ENCODE measurements around the gene FSTL5.

Gene FSTL5

DNA sequence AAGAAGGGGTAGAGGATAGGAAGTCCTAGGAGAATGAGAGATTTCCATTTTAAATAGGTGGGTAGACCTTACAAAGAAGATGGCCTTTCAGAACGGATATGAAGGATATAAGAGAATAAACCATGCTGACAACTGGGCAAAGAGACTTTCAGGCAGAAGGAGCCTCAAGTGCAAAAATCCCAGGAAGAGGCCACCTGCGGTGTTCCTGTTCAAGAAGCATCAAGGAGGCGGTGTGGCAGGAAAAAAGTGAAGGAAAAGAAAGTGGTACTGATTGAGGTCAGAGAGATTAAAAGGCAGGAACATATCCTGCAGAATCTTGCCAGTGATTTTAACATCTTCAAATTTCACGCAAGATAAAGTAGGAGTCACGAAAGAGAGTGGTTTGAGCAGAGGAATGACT is 172.0 kb downstream of the FSTL5 start (continued):
- TF ChIP-seq CSRNP3 (CRISPR knock-in tag; IDR thresholded peaks at IDR 0.05) (no peak), OSR1 (CRISPR knock-in tag; IDR thresholded peaks at IDR 0.05) (no peak), BACH2 (CRISPR knock-in tag; IDR thresholded peaks at IDR 0.05; ENCODE audit: borderline replicate concordance) (no peak), TOX (CRISPR knock-in tag; IDR thresholded peaks at IDR 0.05; ENCODE audit: borderline replicate concordance) (no peak)

GRCh38 chr4:161990721-161991120 is 173.1 kb downstream of the FSTL5 start:
- TF ChIP-seq ZFP30 (CRISPR knock-in tag; IDR thresholded peaks at IDR 0.05) (no peak), OSR1 (CRISPR knock-in tag; IDR thresholded peaks at IDR 0.05) (no peak), ARNTL (CRISPR knock-in tag; IDR thresholded peaks at IDR 0.05; ENCODE audit: borderline replicate concordance, low read depth) (no peak), TOX (CRISPR knock-in tag; IDR thresholded peaks at IDR 0.05; ENCODE audit: borderline replicate concordance) (no peak), ZNF8 (CRISPR knock-in tag; IDR thresholded peaks at IDR 0.05) (no peak), PPARA (CRISPR knock-in tag; IDR thresholded peaks at IDR 0.05; ENCODE audit: borderline replicate concordance) (no peak), RARB (CRISPR knock-in tag; IDR thresholded peaks at IDR 0.05) (no peak), CSRNP3 (CRISPR knock-in tag; IDR thresholded peaks at IDR 0.05) (no peak), ZNF70 (CRISPR knock-in tag; IDR thresholded peaks at IDR 0.05) (no peak)
- TF ChIP-seq, protein P1, sequence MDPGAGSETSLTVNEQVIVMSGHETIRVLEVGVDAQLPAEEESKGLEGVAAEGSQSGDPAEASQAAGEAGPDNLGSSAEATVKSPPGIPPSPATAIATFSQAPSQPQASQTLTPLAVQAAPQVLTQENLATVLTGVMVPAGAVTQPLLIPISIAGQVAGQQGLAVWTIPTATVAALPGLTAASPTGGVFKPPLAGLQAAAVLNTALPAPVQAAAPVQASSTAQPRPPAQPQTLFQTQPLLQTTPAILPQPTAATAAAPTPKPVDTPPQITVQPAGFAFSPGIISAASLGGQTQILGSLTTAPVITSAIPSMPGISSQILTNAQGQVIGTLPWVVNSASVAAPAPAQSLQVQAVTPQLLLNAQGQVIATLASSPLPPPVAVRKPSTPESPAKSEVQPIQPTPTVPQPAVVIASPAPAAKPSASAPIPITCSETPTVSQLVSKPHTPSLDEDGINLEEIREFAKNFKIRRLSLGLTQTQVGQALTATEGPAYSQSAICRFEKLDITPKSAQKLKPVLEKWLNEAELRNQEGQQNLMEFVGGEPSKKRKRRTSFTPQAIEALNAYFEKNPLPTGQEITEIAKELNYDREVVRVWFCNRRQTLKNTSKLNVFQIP (CRISPR knock-in tag; IDR thresholded peaks at IDR 0.05; ENCODE audit: borderline replicate concordance, low read depth) = no peak
- TF ChIP-seq, protein P2, sequence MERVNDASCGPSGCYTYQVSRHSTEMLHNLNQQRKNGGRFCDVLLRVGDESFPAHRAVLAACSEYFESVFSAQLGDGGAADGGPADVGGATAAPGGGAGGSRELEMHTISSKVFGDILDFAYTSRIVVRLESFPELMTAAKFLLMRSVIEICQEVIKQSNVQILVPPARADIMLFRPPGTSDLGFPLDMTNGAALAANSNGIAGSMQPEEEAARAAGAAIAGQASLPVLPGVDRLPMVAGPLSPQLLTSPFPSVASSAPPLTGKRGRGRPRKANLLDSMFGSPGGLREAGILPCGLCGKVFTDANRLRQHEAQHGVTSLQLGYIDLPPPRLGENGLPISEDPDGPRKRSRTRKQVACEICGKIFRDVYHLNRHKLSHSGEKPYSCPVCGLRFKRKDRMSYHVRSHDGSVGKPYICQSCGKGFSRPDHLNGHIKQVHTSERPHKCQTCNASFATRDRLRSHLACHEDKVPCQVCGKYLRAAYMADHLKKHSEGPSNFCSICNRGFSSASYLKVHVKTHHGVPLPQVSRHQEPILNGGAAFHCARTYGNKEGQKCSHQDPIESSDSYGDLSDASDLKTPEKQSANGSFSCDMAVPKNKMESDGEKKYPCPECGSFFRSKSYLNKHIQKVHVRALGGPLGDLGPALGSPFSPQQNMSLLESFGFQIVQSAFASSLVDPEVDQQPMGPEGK (CRISPR knock-in tag; IDR thresholded peaks at IDR 0.05; ENCODE audit: borderline replicate concordance) = no peak
- TF ChIP-seq, protein P3, sequence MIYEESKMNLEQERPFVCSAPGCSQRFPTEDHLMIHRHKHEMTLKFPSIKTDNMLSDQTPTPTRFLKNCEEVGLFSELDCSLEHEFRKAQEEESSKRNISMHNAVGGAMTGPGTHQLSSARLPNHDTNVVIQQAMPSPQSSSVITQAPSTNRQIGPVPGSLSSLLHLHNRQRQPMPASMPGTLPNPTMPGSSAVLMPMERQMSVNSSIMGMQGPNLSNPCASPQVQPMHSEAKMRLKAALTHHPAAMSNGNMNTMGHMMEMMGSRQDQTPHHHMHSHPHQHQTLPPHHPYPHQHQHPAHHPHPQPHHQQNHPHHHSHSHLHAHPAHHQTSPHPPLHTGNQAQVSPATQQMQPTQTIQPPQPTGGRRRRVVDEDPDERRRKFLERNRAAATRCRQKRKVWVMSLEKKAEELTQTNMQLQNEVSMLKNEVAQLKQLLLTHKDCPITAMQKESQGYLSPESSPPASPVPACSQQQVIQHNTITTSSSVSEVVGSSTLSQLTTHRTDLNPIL (CRISPR knock-in tag; IDR thresholded peaks at IDR 0.05; ENCODE audit: low read depth) = no peak
- ATAC-seq = no peak

DNA sequence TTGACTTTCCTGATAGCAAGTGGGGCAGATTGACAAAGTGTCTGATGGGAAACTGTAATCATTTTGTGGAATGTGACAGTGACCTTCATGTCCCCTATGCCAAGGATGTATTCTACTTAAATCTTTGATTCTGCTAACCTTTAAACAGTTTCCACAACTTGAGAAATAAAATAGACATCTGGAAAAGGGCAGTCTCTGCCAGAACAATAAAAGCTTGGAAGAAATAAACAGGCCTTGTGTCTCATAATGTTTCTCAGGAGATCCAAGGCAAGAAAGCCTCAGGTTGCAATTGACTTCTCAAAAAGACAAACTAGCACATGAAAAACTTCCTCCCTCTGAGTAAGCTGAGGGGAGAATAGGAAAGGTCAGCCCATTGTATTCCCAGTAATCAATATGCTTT is 174.9 kb downstream of the FSTL5 start:
- no peak for ATAC-seq
- TF ChIP-seq CSDC2 (CRISPR knock-in tag; IDR thresholded peaks at IDR 0.05) = no peak
- TF ChIP-seq PPARA (CRISPR knock-in tag; IDR thresholded peaks at IDR 0.05; ENCODE audit: borderline replicate concordance) = no peak
- TF ChIP-seq TOX (CRISPR knock-in tag; IDR thresholded peaks at IDR 0.05; ENCODE audit: borderline replicate concordance) = no peak
- no peak for TF ChIP-seq ZNF8 (CRISPR knock-in tag; IDR thresholded peaks at IDR 0.05)
- no peak for TF ChIP-seq OSR1 (CRISPR knock-in tag; IDR thresholded peaks at IDR 0.05)
- TF ChIP-seq, protein P2 (CRISPR knock-in tag; IDR thresholded peaks at IDR 0.05; ENCODE audit: borderline replicate concordance) = no peak
- no peak for TF ChIP-seq ESRRG (CRISPR knock-in tag; IDR thresholded peaks at IDR 0.05)
- no peak for TF ChIP-seq ZC3H10 (CRISPR knock-in tag; IDR thresholded peaks at IDR 0.05)

- ATAC-seq = no peak
- TF ChIP-seq ZNF70 (CRISPR knock-in tag; IDR thresholded peaks at IDR 0.05) = no peak
- no peak for TF ChIP-seq ISL1 (CRISPR knock-in tag; IDR thresholded peaks at IDR 0.05)
- no peak for TF ChIP-seq PPARA (CRISPR knock-in tag; IDR thresholded peaks at IDR 0.05; ENCODE audit: borderline replicate concordance)
- no peak for TF ChIP-seq OSR1 (CRISPR knock-in tag; IDR thresholded peaks at IDR 0.05)
- TF ChIP-seq, protein P3 (CRISPR knock-in tag; IDR thresholded peaks at IDR 0.05; ENCODE audit: low read depth) = no peak
- TF ChIP-seq, protein P1 (CRISPR knock-in tag; IDR thresholded peaks at IDR 0.05; ENCODE audit: borderline replicate concordance, low read depth) = no peak
- no peak for TF ChIP-seq ZFP3 (CRISPR knock-in tag; IDR thresholded peaks at IDR 0.05)
- TF ChIP-seq SNAI2 (CRISPR knock-in tag; IDR thresholded peaks at IDR 0.05) = no peak
- TF ChIP-seq, protein P2 (CRISPR knock-in tag; IDR thresholded peaks at IDR 0.05; ENCODE audit: borderline replicate concordance) = no peak
- TF ChIP-seq RARB (CRISPR knock-in tag; IDR thresholded peaks at IDR 0.05) = no peak
- no peak for TF ChIP-seq ESRRG (CRISPR knock-in tag; IDR thresholded peaks at IDR 0.05)
- TF ChIP-seq ZC3H10 (CRISPR knock-in tag; IDR thresholded peaks at IDR 0.05) = no peak
Measured at GRCh38 chr4:161987611-161988010, 176.2 kb downstream of the FSTL5 start.

Data from SK-N-SH treated with all-trans-retinoic acid at 6 μM for 48 hours (cell line).